Measurements from ENCODE around the gene COQ10B. TPM values are rescaled to one million over a fixed set of nuclear protein-coding genes. Genes with fewer than 3 reads are reported as not detected.

COQ10B gene
- total RNA-seq, 1 experiment from 2014 or later = 34.7 TPM

DNA sequence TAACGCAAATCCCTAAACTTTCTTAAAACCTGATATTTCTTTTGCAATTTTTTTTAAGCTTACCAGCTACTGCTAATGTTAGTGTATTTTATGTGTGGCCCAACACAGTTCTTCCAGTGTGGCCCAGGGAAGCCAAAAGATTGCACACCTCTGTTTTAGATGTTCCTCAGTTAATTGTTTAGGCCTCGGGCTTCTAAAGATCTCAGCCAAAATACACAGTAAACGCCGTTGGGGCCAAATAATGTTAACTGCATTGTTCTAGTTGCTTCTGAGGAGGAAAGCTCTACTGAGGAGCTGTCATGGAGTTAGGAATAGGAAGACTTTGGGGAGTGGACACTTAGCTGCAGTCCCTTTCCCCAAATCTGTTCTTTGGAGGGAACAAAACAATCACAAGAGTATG is 48.8 kb downstream of the COQ10B start:
- no peak for ATAC-seq
- CTCF ChIA-PET = no interaction called here
- no peak for TF ChIP-seq SIN3A (IDR thresholded peaks at IDR 0.05; ENCODE audit: borderline replicate concordance, insufficient read depth, low read depth, low read length)
- no peak for TF ChIP-seq POLR2AphosphoS5 (IDR thresholded peaks at IDR 0.05; ENCODE audit: low read depth, low read length)
- TF ChIP-seq, protein P1, sequence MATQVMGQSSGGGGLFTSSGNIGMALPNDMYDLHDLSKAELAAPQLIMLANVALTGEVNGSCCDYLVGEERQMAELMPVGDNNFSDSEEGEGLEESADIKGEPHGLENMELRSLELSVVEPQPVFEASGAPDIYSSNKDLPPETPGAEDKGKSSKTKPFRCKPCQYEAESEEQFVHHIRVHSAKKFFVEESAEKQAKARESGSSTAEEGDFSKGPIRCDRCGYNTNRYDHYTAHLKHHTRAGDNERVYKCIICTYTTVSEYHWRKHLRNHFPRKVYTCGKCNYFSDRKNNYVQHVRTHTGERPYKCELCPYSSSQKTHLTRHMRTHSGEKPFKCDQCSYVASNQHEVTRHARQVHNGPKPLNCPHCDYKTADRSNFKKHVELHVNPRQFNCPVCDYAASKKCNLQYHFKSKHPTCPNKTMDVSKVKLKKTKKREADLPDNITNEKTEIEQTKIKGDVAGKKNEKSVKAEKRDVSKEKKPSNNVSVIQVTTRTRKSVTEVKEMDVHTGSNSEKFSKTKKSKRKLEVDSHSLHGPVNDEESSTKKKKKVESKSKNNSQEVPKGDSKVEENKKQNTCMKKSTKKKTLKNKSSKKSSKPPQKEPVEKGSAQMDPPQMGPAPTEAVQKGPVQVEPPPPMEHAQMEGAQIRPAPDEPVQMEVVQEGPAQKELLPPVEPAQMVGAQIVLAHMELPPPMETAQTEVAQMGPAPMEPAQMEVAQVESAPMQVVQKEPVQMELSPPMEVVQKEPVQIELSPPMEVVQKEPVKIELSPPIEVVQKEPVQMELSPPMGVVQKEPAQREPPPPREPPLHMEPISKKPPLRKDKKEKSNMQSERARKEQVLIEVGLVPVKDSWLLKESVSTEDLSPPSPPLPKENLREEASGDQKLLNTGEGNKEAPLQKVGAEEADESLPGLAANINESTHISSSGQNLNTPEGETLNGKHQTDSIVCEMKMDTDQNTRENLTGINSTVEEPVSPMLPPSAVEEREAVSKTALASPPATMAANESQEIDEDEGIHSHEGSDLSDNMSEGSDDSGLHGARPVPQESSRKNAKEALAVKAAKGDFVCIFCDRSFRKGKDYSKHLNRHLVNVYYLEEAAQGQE (IDR thresholded peaks at IDR 0.05; ENCODE audit: insufficient read depth in 1 of 2, low read depth in 2 of 2, low read length in 1 of 2) = no peak
- DNase-seq (ENCODE audit: low read depth, low spot score) = no peak
- Histone ChIP-seq H3K4me3 (ENCODE audit: low read depth in 2 of 2, low read length in 2 of 2) (peak overlapping the region; percentile 60 to 93), H3K4me1 (ENCODE audit: control insufficient read depth, insufficient read depth, low read length) (peaks cover 16% of the 10 kb centered on the region), H3K27me3 (ENCODE audit: control insufficient read depth, insufficient read depth, low read length) (no peaks in the 10 kb centered on the region), H3K36me3 (ENCODE audit: control insufficient read depth, insufficient read depth, low read length) (peaks cover 44% of the 10 kb centered on the region), H3K27ac (ENCODE audit: low read length) (peak overlapping the region; percentile 91), H3K9me3 (ENCODE audit: control insufficient read depth, insufficient read depth, low read depth, low read length) (no peaks in the 10 kb centered on the region)
- POLR2A ChIA-PET = interaction anchor here (0.6 kb wide), 1 partner anchor 41 kb away, joined by 3 read pairs; no protein-coding TSS in a partner anchor
- no TSS peak for BruUV-seq (replicated peaks)
- in situ Hi-C loops (cut with HindIII; ENCODE audit: low pct_unique_long_range_greater_than_20kb, low sequenced_read_pairs) (no loop called here), intact Hi-C loops (cut with micrococcal nuclease; ENCODE audit: unreplicated experiment) (loop anchor here (5.0 kb wide), 1 partner anchor 205 kb away; the partner anchor contains the start of gene MARS2)

DNA sequence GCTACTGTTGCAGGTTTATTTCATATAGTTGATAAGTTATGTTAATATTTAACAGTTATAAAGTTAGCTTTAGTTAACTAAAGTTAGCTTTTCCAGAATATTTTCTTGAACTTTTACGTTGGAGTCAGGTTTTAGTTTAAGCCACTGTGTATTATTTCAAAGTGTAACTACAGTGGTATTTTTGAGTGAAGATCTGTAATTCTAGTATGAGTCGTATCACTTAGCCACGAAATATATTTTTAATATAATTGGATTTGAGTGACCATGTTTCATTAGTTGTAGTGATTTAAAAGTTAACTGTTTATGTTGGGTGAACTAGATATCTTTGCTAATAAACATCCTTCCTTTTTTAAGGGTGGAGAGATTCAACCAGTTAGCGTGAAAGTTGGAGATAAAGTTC is 49.3 kb downstream of the COQ10B start:
- peaks cover 39% of the 10 kb centered on the region for H3K36me3 ChIP-seq (ENCODE audit: control insufficient read depth, insufficient read depth, low read length)
- peaks cover 11% of the 10 kb centered on the region for H3K4me1 ChIP-seq (ENCODE audit: control insufficient read depth, insufficient read depth, low read length)
- no peaks in the 10 kb centered on the region for H3K9me3 ChIP-seq (ENCODE audit: control insufficient read depth, insufficient read depth, low read depth, low read length)
- CTCF ChIA-PET = no interaction called here
- no peak for TF ChIP-seq TCF7L2 (IDR thresholded peaks at IDR 0.05; ENCODE audit: low read depth, low read length)
- TF ChIP-seq SIN3A (IDR thresholded peaks at IDR 0.05; ENCODE audit: borderline replicate concordance, insufficient read depth, low read depth, low read length) = no peak
- TF ChIP-seq, protein P1 (IDR thresholded peaks at IDR 0.05; ENCODE audit: insufficient read depth in 1 of 2, low read depth in 2 of 2, low read length in 1 of 2) = no peak
- TF ChIP-seq POLR2AphosphoS5 (IDR thresholded peaks at IDR 0.05; ENCODE audit: low read depth, low read length) = no peak
- TF ChIP-seq, protein P2, sequence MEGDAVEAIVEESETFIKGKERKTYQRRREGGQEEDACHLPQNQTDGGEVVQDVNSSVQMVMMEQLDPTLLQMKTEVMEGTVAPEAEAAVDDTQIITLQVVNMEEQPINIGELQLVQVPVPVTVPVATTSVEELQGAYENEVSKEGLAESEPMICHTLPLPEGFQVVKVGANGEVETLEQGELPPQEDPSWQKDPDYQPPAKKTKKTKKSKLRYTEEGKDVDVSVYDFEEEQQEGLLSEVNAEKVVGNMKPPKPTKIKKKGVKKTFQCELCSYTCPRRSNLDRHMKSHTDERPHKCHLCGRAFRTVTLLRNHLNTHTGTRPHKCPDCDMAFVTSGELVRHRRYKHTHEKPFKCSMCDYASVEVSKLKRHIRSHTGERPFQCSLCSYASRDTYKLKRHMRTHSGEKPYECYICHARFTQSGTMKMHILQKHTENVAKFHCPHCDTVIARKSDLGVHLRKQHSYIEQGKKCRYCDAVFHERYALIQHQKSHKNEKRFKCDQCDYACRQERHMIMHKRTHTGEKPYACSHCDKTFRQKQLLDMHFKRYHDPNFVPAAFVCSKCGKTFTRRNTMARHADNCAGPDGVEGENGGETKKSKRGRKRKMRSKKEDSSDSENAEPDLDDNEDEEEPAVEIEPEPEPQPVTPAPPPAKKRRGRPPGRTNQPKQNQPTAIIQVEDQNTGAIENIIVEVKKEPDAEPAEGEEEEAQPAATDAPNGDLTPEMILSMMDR (IDR thresholded peaks at IDR 0.05) = no peak
- no peak for DNase-seq (ENCODE audit: low read depth, low spot score)
- peak overlapping the region in 1 of 2 experiments; percentile 60; a peak in 2 of 4 replicates for H3K4me3 ChIP-seq (ENCODE audit: low read depth in 2 of 2, low read length in 2 of 2)
- intact Hi-C loops (cut with micrococcal nuclease; ENCODE audit: unreplicated experiment) (loop anchor here (5.0 kb wide), 1 partner anchor 205 kb away; the partner anchor contains the start of gene MARS2), in situ Hi-C loops (cut with HindIII; ENCODE audit: low pct_unique_long_range_greater_than_20kb, low sequenced_read_pairs) (no loop called here)
- no peaks in the 10 kb centered on the region for H3K27me3 ChIP-seq (ENCODE audit: control insufficient read depth, insufficient read depth, low read length)
- H3K27ac ChIP-seq (ENCODE audit: low read length) = peak overlapping the region; percentile 91; the same call in 1 of the 2 replicates
- no peak for ATAC-seq
- POLR2A ChIA-PET = no interaction called here
- BruUV-seq (replicated peaks) = no TSS peak

All from Panc1 (cell line).